GM12872 (cell line): ENCODE measurements around the gene TRIM25.

Experiments used
- CTCF ChIP-seq: IDR thresholded peaks from 3 replicates; pipeline ENCODE4 v1.5.1; 2011; ENCODE audit warnings: low read depth, mild to moderate bottlenecking, low read length, moderate library complexity; ENCODE audit not compliant: insufficient read depth

The TRIM25 gene

GRCh38 chr17:56925088-56925487 is 11.2 kb upstream of the TRIM25 start:
- no peak for TF ChIP-seq CTCF

- no peak for TF ChIP-seq CTCF
Measured at GRCh38 chr17:56919717-56920116, 5.9 kb upstream of the TRIM25 start.

GRCh38 chr17:56918916-56919315 is 5.1 kb upstream of the TRIM25 start:
- no peak for TF ChIP-seq CTCF

- TF ChIP-seq CTCF: no peak
Measured at GRCh38 chr17:56917559-56918296, 3.9 kb upstream of the TRIM25 start.

GRCh38 chr17:56914581-56915273 is 878 bp upstream of the TRIM25 start:
- TF ChIP-seq CTCF: no peak

GRCh38 chr17:56913353-56913866 is 439 bp downstream of the TRIM25 start:
- TF ChIP-seq CTCF: no peak

GRCh38 chr17:56913000-56913311 is 893 bp downstream of the TRIM25 start:
- TF ChIP-seq CTCF: no peak
